Ishikawa (cell line): ENCODE results near the gene ASB5.

Source experiments
- CEBPB ChIP-seq: IDR thresholded peaks from 2 replicates; pipeline ENCODE4 v1.6.1; 2012
- CREB1 ChIP-seq: IDR thresholded peaks from 2 replicates; pipeline ENCODE4 v1.6.1; 2012; ENCODE audit warnings: low read depth
- EGR1 ChIP-seq: IDR thresholded peaks from 2 replicates; pipeline ENCODE4 v1.6.1; 2012
- EP300 ChIP-seq: IDR thresholded peaks from 2 replicates; pipeline ENCODE4 v1.6.1; 2012; ENCODE audit warnings: borderline replicate concordance
- FOXM1 ChIP-seq: IDR thresholded peaks from 2 replicates; pipeline ENCODE4 v1.6.1; 2012; ENCODE audit warnings: low read depth, borderline replicate concordance
- MAX ChIP-seq: IDR thresholded peaks from 2 replicates; pipeline ENCODE4 v1.6.1; 2012
- NFIC ChIP-seq: IDR thresholded peaks from 2 replicates; pipeline ENCODE4 v1.6.1; 2012
- RAD21 ChIP-seq: IDR thresholded peaks from 2 replicates; pipeline ENCODE4 v1.6.1; 2012; ENCODE audit warnings: low read depth
- REST ChIP-seq: IDR thresholded peaks from 2 replicates; pipeline ENCODE4 v1.6.1; 2012; ENCODE audit warnings: low read depth, mild to moderate bottlenecking
- TAF1 ChIP-seq: IDR thresholded peaks from 2 replicates; pipeline ENCODE4 v1.6.1; 2012; ENCODE audit warnings: low read depth, mild to moderate bottlenecking
- TCF12 ChIP-seq: IDR thresholded peaks from 2 replicates; pipeline ENCODE4 v1.6.1; 2012; ENCODE audit warnings: low read depth
- TEAD4 ChIP-seq: IDR thresholded peaks from 2 replicates; pipeline ENCODE4 v1.6.1; 2012
- USF1 ChIP-seq: IDR thresholded peaks from 2 replicates; pipeline ENCODE4 v1.6.1; 2012
- YY1 ChIP-seq: IDR thresholded peaks from 2 replicates; pipeline ENCODE4 v1.6.1; 2012; ENCODE audit warnings: low read depth
- ZBTB7A ChIP-seq: IDR thresholded peaks from 2 replicates; pipeline ENCODE4 v1.6.1; 2012; ENCODE audit warnings: low read depth

ASB5 gene

GRCh38 chr4:176191974-176192373, 77.0 kb downstream of the ASB5 start:
- TF ChIP-seq TCF12 (no peak), TAF1 (no peak), EP300 (no peak), CREB1 (no peak), YY1 (no peak), RAD21 (no peak), USF1 (no peak), EGR1 (no peak), ZBTB7A (no peak), REST (no peak), CEBPB (no peak), FOXM1 (no peak)

GRCh38 chr4:176189891-176190795, 78.9 kb downstream of the ASB5 start:
- TF ChIP-seq NFIC (no peak), TEAD4 (no peak), TAF1 (no peak), YY1 (no peak), REST (no peak), ZBTB7A (no peak), EGR1 (no peak), MAX (no peak), EP300 (no peak), USF1 (no peak), FOXM1 (no peak), CEBPB (no peak)

GRCh38 chr4:176188654-176189053, 80.4 kb downstream of the ASB5 start:
- TF ChIP-seq YY1 (no peak), TCF12 (no peak), TEAD4 (no peak), CREB1 (no peak), MAX (no peak), NFIC (no peak), EGR1 (no peak), USF1 (no peak), REST (no peak)

GRCh38 chr4:176187624-176188023, 81.4 kb downstream of the ASB5 start:
- no peak for TF ChIP-seq ZBTB7A
- no peak for TF ChIP-seq CEBPB
- no peak for TF ChIP-seq REST
- no peak for TF ChIP-seq EP300
- no peak for TF ChIP-seq NFIC
- no peak for TF ChIP-seq USF1
